NCI-H2081 (cell line): ENCODE results near the gene MXI1.

ENCODE experiments used
- DNase-seq, 2 experiments: peaks; one replicate each; lab custom pipeline; 2025; lab: John Stamatoyannopoulos, UW

Gene MXI1

DNA sequence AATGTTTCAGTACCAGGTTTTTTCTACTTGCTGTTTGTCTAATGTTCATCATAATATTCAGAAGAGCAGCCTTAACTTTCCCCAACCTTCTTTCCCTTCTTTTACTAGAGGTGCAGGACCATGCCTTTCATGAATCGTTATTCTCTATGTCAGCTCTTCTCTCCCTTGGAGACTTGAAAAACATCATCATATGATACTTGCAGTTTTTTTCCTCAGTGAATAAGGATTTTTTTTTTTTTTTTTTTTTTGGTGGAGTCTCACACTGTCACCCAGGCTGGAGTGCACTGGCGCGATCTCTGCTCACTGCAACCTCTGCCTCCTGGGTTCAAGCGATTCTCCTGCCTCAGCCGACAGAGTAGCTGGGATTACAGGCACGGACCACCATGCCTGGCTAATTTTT is 67.2 kb downstream of the MXI1 start:
- no peak for DNase-seq

- no peak for DNase-seq
These were observed 67.8 kb downstream of the MXI1 start for GRCh38 chr10:110275128-110275729.

DNA sequence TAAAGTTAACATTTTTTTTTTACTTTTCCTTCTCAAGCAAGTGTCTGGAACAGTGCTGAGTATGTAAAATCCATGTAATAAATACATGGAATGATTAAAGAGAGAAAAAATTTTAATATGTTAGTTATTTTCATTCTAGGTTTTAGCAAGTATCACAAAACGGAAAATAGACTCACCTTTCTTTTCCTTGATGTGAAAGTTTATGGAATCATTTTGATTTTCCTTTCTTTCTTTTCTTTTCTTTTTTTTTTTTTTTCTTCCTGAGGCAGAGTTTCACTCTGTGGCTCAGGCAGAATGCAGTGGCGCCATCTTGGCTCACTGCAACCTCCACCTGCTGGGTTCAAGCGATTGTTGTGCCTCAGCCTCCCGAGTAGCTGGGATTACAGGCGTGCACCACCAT is 69.2 kb downstream of the MXI1 start:
- DNase-seq, result no peak

GRCh38 chr10:110277591-110277990 is 70.2 kb downstream of the MXI1 start:
- DNase-seq, result no peak

DNA sequence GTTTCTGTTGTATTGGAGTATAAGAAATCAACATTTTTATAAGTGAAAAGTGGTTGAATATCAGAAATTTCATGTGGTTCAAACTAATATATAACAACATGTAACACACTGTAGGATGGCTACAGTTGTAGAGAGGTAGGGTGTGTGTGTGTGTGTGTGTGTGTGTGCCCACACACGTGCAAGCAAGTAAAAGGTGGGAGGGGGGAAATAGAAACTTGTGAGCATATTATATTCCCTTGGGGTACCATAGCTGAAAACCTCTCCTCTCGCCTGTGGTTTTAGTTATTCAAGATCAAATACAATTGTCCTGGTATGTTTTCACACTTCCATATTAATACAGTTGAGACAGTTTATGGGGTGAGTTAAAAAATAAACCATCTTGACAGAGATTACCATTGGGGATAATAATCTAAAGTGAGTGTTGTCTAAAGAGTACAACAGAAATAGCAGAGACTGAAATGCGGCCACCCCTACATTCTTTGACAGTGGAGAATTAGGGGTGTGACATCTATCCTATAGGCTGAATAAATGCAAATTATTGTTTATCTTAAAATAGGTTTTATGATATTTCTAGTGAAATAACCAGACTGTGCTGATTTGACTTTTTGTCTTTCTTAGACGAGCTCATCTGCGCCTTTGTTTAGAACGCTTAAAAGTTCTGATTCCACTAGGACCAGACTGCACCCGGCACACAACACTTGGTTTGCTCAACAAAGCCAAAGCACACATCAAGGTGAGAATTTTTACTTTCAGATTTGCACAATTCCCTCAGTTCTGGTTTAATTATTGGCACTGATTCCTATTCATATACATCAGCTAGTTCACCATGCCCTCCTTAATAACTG is 71.4 kb downstream of the MXI1 start:
- DNase-seq, result no peak

DNA sequence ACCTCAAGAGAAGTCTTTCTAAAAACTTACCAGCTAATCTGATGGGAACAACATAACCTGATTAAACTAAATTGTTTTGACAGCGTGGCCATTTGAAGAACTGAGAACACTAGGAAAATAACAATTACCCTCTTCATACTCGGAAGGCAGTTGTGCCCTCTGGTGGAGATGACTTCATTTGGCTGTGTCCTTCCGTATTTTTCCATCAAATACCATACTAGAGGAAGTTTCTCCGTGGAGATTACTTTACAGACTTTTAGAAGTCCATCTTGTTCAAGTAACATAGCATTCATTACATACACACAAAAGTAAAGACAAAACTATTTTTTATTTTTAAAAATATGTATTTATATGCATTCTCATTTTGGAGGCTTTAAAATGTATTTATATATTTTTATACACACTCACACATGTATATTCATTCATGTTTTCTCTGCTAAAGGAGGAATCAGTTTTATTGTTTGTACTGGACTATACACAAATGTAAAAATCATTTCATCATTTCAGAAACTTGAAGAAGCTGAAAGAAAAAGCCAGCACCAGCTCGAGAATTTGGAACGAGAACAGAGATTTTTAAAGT is 72.1 kb downstream of the MXI1 start:
- DNase-seq, result peak; percentile 31 to 36

GRCh38 chr10:110284262-110284661 is 76.9 kb downstream of the MXI1 start:
- DNase-seq, result no peak

- DNase-seq, result no peak
These were observed 78.1 kb downstream of the MXI1 start for GRCh38 chr10:110285501-110285900.

GRCh38 chr10:110286841-110287240 is 79.4 kb downstream of the MXI1 start:
- DNase-seq, result no peak

GRCh38 chr10:110296966-110297365 is 89.6 kb downstream of the MXI1 start:
- DNase-seq, result no peak

DNA sequence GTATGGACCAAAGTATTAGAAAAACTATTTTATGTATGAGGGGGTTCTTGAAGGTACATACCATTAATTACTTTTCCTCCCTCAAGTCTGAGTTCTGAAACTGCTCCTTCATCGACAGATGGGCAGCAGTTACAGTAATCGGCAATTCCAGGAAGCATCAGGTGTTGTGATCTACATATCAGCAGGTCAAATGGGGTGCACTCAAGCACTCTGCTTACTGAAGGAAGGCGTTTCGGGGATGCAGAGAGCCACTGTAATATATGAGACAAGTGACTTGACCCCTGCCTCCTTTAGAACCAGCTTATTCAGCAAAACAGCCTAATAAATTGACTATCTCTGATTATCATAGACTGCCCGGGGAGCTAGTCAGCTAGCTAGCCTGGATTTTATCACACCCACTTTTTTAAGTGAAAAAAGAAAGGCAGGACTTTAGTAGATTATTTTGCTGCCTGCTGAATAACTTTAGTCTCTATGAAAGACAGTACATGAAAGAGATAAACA is 93.1 kb downstream of the MXI1 start:
- DNase-seq, result no peak

GRCh38 chr10:110303681-110304080 is 96.3 kb downstream of the MXI1 start:
- no peak for DNase-seq

GRCh38 chr10:110304394-110304779 is 97.0 kb downstream of the MXI1 start:
- peak in 1 of 2 experiments; percentile 7 for DNase-seq

DNA sequence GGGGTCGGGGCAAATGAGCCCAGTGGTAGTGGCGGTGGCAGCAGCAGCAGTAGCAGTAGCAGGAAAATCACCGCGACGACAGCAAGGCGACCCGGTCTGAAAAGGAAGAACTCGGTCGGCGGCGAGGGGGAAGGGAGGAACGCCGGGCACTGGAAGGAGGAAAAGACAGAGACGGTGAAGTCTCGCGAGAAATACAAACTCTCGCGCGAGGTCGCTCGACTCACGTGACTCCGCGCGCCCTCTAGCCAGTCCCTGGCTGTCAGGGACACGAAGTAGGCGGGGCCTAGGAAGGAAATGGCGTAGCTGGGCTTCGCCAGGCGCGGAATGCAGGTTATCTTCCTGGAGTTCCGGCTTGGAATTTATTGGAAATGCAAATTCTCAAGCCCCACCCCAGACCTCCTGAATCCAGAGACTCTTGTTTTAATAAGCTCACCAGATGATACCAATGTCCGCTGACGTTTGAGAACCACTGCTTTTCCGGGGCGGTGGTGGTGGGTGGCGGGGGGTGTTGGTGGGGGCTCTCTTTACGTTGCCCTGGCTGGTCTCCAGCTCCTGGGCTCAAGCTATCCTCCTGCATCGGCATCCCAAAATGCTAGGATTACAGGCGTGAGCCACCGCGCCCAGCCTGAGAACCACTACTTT is 97.5 kb downstream of the MXI1 start, which contains the start of gene SMNDC1:
TSS of gene SMNDC1 (minus strand) at position 141 of the 642 bp plus-strand sequence. CDS start 1,333 bp downstream, outside the sequence.
- peak; percentile 92 to 96 for DNase-seq

DNA sequence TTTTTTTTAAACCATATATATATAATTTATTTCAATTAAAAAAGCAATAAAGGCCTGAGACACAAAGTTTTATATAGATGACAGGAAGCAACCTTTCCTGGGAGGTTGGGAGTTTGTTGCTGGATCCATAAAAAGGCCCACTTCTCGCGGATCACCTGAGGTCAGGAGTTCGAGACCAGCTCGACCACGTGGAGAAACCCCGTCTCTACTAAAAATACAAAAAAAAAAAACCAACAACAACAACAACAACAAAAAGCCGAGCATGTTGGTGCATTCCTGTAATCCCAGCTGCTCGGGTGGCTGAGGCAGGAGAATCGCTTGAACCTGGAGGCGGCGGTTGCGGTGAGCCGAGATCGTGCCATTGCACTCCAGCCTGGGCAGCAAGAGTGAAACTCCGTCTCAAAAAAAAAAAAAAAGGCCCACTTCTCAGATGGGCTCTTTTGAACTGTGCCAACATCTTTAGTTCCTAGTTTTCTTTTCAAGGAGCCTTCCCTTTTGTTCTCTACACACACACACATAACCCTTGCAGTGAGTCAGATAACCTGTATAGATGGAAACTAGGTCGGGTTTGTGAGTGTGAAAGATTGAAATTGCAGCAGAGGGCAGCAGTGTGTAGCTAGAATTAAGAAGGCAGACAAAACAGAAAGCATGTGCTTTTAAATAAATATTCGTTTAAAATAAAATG is 98.5 kb downstream of the MXI1 start:
- peak; percentile 29 to 71 for DNase-seq

- no peak for DNase-seq
These were observed 99.0 kb downstream of the MXI1 start for GRCh38 chr10:110306452-110306768.

DNA sequence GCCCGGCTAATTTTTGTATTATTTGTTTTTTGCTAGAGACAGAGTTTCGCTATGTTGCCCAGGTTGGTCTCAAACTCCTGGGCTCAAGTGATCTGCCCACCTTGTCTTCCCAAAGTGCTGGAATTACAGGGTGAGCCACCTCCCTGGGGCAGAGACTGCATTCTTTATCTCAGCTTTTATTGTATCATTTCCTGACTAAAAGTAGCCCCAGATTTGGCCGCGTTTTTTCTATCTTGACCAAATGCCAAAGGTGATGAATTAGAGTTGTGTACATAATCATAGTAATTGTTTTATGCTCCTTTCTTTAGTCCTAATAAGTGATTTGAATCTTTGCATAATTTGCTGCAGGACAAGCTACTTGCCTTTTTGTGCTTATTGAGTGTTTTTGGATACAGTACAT is 100.4 kb downstream of the MXI1 start:
- no peak for DNase-seq

- no peak for DNase-seq
These were observed 103.3 kb downstream of the MXI1 start for GRCh38 chr10:110310741-110311140.

DNA sequence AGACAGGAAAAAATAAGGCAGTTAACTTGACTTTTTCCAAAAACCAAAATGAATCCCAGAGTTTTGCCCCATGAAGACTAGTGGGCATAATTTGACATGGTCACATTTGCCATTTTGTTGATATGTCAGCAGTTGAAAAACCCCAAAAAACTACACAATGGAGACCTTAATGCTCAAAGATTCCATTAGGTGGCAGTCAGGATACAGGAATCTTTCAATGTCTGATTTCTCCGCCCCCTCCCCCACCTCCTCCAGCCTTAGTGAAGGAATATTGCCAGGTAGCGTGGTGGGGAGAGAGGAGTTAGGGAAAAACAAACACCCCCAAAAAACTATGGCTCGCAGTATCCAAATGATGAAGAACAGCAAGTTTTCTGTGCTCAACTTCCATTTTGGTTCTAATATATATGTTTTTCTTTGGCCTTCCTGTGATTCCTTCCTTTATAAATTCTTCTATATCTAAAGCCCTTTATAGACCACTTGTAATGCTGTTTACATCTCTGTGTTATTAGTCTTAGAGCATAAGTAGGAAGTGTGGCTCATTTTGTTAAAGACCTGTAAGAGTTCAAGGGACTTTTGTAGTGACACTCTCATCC is 104.0 kb downstream of the MXI1 start:
- peak; percentile 48 to 52 for DNase-seq

- no peak for DNase-seq
These were observed 104.8 kb downstream of the MXI1 start for GRCh38 chr10:110312206-110312605.

GRCh38 chr10:110313674-110314073 is 106.3 kb downstream of the MXI1 start:
- DNase-seq, result no peak
